HG03025 (cell line): ENCODE measurements around the gene MTHFSD.

Experiments used
- ATAC-seq: cut with Tn5 transposase; IDR thresholded peaks from one replicate; pipeline ENCODE4 v1.9.1; 2021; ENCODE audit warnings: mild to moderate bottlenecking, moderate library complexity; ENCODE audit not compliant: unreplicated experiment, low FRiP score

The MTHFSD gene

GRCh38 chr16:86505185-86505898, 49.7 kb downstream of the MTHFSD start:
- no peak for ATAC-seq

GRCh38 chr16:86504315-86505184, 50.5 kb downstream of the MTHFSD start:
- no peak for ATAC-seq

- no peak for ATAC-seq
Observed at GRCh38 chr16:86503830-86504229, 51.2 kb downstream of the MTHFSD start.

- ATAC-seq, result no peak
Observed at GRCh38 chr16:86502856-86503748, 51.9 kb downstream of the MTHFSD start.

- ATAC-seq, result no peak
Observed at GRCh38 chr16:86501989-86502855, 52.8 kb downstream of the MTHFSD start.

- no peak for ATAC-seq
Observed at GRCh38 chr16:86500708-86501510, 54.1 kb downstream of the MTHFSD start.

DNA sequence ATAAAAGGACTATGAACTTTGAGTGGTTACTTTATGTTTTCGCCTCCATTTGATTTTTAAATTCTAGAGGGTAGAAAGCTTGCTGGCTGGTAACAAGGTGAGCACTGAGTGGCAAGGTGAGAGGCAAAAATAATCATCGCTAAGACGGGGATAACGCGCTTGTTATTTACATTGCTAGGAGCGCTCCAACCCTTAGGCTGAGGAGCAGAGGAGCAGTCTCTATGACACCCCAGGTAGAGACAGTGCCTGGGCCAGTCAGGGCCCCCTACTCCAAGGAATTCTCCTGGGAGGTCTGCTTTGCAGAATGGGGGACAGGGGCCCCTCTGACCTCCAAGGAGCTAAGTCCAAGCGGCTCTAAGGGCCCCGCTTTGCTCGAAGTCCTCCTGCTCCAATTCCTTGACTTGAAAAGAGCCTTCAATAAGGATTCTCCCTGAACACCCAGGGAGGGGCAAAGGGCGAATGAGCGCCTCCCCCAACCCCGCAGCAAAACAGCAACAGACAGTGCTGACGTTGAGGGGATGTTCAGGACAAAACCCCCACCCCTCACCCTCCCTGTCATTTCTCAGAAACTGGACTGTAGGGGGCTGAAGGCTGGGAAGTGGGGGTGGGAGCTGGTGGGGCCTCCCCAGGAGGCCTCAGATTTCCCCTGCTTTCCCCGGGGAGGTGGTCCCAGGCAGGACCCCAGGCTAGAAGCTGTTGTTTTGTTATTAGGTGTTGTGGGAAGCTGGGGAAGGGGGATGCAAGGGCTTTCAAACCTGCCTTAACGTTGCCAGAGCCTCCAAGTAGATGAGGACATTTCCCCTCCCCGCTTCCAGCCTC, 54.9 kb downstream of the MTHFSD start:
- ATAC-seq, result no peak

DNA sequence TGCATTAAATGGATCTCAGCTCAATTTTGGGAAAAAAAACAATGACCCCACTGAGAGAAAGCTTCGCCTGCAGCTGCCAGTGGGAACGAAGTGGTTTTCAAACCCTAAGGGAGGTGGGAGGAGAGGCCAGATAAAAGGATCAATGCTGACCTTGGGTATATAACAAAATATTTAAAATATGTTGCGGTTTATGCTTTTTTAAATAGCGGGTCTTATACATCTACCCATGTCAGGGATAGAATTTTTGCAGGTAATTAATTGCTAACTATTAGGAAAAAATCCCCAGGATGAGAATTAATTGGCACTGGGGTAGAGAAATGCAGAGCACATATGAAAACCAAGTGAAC, 55.6 kb downstream of the MTHFSD start:
- ATAC-seq, result no peak

DNA sequence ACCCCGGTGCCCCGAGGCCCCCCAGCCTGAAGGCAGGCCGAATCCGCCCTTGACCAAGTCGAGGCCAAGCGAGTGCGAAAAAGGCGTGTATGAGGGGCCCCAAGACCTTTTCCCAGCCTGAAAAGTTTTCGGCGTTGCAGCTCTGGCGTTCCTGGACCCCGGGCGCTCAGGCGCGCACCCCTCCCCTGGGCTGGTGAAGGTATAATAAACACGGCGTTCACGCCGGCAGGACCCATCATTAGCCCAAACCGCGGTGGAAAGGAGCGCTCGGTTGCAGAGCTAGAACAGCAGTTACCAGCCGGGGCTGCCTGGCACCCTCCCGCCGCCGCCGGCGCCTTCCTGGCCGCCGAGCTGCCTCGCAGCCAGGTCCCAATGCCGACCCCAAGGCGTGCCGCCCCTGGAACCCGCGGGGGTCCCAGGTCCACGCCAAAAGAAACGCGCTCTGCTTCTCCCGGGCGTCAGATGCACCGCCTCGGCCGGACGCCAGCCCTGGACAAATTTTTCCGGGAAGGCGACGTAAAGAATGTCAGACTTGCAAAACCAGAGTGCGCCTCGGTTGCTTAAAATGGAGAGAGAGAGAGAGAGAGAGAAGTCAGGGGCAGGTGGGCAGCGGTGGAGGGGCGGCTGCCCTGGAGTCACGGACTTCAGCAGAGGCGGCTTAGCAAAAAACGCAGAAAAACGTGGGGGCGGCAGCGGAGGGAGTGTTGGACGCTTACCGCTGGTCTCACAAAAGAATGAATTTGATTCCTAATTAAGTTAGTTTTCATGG, 56.2 kb downstream of the MTHFSD start:
- ATAC-seq, result no peak

GRCh38 chr16:86498155-86498670, 56.8 kb downstream of the MTHFSD start:
- ATAC-seq, result no peak

GRCh38 chr16:86497551-86498021, 57.4 kb downstream of the MTHFSD start:
- no peak for ATAC-seq

DNA sequence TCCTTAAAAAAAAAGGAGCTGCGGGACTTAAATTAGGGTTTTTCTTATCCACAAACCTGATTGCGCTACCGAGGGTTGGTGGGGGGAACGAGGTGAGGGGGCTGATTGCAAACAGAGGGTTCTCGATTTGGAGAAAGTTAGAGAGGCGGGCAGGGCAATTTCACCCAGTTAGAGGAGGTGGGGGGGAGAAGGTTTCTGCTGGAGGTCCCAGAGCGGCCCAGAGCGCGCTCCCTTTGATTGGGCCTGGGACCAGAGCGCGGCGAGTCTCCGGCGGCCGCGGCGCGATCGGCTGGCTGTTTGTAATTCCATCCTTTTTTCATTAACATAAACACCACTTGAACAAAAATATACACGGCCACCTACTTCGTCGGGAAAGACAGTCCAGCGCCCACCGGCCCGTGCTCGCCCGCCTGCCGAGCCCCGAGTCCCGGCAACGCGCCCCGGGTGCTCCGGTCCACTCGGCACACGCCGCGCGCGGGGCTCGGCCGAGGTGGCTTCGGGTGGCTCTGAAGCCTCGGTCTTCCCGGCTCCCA, 58.0 kb downstream of the MTHFSD start:
- no peak for ATAC-seq

- ATAC-seq, result no peak
Observed at GRCh38 chr16:86496262-86496928, 58.6 kb downstream of the MTHFSD start.

DNA sequence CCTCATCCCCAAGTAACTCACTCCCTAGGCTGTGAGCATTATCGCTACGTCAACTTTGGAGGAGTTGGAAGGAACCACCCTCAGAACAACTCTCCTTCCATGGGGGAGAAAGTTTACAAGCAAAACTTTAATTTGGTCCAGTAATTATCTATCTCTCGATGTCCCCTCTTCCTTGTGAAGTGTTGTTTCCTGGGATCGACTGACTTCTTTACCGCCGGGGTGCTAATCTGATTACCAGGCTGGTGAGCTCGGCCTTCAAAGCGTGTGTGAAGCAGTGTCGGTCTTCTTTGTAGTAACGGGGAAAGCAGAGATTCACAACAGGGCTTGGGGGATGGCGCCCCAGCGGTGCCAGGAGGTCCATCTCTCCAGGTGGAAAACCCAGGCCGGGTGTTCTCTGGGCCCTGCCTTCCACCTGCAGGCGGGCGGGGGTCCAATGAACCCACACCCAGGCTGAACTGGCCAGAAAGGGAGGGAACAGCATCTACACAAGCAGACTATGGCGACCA, 59.2 kb downstream of the MTHFSD start:
- ATAC-seq, result no peak

- ATAC-seq, result no peak
Observed at GRCh38 chr16:86495357-86495701, 59.7 kb downstream of the MTHFSD start.

GRCh38 chr16:86494565-86495356, 60.3 kb downstream of the MTHFSD start:
- no peak for ATAC-seq
